Measurements from ENCODE around the gene PROB1.
"Not testable (repeated sequence)": the region's sequence is repeated elsewhere in the genome, so short reads cannot be mapped to it uniquely, and the experiment has no call there.

PROB1 gene

DNA sequence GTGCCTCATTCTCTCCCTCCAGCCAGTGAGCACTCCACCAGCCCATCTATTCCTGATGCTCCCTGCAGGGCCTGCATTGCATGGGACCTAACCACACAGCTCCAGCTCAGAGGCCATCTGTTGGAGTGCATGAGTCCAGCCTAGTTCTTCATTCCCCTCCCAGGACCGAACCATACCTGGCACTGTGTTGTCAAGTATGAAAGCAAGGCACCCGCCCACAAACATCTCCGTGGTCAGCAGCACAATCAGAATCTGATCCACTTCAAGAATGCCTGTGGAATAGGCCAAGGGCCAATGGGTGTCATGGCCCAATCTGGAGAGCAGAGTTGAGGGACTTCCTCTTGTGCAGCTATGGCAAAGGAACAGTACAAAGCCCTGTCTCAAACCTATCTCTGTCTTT lies 17.7 kb downstream of the PROB1 start:
- DNase-seq, result no peak

- no peak for DNase-seq
Observed at GRCh38 chr5:139376364-139376763, 18.5 kb downstream of the PROB1 start.

DNA sequence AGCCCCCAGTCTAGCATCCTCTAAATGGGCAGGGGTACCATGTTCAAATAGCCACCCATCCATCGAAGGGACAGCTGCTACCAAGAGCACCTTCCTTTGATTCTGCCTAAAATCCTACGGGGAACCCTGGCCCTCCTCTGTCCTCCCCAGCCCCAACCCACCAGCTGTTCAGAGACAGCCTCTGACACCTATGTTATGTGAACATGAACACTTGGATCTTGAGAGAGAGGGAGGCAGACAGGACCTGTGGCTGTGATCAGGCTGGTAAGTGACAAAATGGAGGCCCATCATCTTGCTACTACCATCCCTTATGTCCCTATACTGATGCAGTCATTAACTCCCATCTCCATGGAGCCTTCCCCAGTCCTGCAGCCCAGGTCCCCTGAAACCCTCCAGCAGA lies 20.0 kb downstream of the PROB1 start:
- DNase-seq, result no peak

DNA sequence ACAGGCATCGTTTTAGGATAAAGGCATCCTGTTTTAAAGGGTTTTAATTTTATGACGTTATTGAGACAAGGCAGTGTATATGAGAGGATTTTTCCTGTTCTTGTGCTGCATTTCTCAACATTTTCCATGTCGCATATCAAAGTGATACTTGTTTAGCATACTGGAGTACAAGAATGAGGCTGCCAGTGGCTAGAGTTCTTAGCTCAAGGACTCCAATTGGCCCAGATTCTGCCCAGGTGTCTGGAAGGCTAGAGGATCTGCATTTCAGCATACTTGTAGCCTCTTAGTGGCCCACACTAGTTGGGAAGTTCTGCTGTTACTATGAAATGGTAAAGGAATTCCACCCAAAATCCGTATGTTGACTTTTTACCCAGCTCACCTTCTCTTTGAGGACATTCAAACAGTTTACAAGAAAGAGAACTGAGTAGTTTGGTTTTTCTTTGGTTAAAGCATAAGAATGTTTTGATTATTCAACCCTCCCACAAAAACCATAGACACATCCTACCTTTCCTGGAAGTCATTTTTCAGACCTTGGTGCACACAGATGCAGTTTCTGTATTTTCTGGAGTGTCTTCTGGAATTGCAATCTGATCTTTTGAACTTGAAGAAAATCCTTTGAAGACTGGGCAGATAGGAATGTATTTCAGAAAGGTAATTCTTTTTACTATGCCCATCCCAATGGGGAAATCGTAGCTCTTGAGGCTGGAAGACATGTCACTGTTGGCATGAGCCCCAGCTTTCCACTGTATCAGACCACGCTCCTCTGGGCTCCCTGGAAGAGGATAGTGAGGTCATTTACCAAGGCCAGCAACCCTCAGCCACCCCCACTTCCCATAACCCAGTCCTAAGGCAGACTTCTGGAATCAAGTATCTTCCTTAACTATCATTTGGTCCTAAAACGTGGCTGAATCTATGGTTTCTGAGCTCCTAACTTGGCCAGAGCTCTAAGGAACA lies 23.1 kb downstream of the PROB1 start:
- DNase-seq, result no peak

DNA sequence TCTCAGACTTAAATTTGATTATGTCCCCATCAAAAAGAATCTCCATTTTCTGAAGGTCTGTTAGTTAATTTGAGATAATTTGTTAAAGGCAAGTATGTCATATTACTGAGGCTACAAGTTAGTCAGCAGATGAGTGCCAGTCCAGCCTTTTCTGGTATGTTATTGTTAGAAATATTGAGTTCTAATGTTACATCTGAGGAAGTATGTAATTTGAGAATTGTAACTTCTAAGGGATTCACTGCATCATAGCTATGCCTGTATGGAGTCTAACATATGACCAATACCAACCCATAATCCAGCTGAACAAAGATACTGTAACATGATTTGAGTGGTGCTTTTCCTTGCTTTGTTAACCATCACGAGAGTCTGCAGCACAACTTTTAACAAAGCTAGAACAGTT lies 25.7 kb downstream of the PROB1 start:
- no peak for DNase-seq

DNA sequence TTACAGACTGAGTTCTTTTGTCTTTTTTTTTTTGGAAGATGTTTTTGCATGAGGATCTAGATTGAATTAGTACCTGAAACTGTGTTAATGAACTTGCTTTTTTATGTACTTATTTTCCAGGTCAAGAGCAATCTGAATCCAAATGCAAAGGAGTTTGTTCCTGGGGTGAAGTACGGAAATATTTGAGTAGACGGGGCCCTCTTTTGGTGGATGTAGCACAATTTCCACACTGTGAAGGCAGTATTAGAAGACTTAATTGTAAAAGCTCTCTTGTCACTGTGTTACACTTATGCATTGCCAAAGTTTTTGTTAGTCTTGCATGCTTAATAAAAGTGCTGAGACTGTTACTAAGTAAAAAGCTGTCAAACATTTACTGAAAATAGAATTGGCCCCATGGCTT lies 26.3 kb downstream of the PROB1 start:
- DNase-seq, result no peak

- DNase-seq, result no peak
Observed at GRCh38 chr5:139364466-139364865, 30.4 kb downstream of the PROB1 start.

DNA sequence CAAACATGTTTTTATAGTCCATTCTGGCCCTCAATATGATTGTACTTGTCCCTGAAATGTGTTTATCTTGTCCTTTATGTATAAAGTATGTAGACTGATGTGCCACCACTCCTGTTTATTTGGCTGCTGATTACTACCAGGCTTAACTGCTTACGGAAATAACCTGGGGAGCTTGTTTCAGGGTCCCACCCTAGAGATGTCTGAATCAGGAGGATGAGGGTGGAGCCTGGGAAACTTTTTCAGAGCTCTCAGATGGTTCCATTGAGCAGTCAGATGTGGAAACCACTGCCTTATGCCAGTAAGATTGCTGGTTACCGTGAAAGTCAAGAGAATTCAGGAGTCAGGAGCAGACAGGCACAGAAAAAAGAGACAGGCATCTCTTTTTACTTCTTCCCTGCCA lies 31.0 kb downstream of the PROB1 start:
- DNase-seq, result no peak

- DNase-seq, result no peak
Observed at GRCh38 chr5:139361835-139362429, 33.0 kb downstream of the PROB1 start.

DNA sequence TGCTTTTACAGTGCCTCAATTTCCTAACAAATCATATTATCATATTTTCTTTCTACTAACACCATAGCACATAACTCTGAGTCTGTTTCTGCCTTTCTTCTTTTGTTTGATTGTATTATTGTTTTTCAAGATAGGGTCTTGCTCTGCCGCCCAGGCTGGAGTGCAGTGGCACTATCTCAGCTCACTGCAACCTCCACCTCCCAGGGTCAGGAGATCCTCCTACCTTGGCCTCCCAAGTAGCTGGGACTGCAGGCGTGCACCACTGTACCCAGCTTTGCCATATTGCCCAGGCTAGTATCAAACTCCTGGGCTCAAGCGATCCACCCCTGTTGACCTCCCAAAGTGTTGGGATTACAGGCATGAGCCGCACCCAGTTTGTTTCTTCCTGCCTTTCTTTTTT lies 34.5 kb downstream of the PROB1 start:
- no peak for DNase-seq

DNA sequence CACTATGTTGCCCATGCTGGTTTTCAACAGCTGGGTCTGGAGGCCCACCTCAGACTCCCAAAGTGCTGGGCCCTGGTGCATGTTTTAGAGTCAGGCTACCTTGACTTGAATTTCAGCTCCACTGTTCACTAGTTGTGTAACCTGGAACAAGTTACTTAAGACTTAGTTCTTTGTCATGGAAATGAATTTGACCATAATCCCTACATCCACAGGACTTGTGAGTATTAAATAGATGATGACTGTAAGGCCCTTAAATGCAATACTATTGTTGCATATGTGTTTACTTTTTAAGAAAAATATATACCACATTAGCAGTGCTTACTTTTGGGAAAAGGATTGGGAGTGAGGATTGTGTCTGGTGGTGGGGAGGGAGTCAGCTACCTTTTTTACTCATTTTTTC lies 36.8 kb downstream of the PROB1 start:
- DNase-seq, result no peak

DNA sequence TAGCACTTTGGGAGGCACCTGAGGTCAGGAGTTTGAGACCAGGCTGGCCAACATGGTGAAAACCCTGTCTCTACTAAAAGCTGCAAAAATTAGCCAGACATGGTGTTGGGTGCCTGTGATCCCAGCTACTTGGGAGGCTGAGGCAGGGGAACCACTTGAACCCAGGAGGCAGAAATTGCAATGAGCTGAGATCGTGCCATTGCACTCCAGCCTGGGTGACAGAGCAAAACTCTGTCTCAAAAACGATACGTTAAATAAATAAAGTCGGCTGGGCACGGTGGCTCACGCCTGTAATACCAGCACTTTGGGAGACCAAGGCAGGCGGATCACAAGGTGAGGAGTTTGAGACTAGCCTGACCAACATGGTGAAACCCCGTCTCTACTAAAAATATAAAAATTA lies 39.0 kb downstream of the PROB1 start:
- DNase-seq, result not testable (repeated sequence)

DNA sequence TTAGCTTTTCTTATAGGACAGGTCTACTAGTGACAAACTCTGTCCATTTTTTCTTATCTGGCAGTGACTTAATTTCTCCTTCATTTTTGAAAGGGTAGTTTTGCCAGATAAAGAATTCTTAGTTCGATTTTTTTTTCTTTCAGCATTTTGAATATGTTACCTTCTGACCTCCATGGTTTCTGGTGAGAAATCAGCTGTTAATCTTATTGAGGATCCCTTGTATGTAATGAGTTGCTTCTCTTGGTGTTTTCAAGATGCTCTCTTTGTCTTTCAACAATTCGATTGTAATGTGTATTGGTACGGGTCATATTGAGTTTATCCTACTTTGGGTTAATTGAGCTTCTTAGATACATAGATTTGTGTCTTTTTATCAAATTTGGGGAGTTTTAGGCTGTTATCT lies 40.7 kb downstream of the PROB1 start:
- DNase-seq, result no peak

DNA sequence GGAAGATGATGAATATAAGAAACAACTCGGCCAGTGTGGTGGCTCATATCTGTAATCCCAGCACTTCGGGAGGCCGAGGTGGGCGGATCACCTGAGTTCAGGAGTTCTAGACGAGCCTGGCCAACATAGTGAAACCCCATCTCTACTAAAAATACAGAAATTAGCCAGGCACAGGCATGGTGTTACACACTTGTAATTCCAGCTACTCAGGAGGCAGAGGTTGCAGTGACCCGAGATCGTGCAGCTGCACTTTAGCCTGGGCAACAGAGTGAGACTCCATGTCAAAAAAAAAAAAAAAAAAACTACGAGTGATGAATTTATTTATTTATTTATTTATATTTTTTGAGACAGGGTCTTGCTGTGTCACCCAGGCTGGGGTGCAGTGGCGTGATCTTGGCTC lies 47.0 kb downstream of the PROB1 start:
- DNase-seq, result not testable (repeated sequence)

GRCh38 chr5:139345442-139345841 lies 49.5 kb downstream of the PROB1 start:
- DNase-seq, result not testable (repeated sequence)

- DNase-seq, result no peak
Observed at GRCh38 chr5:139344177-139344576, 50.7 kb downstream of the PROB1 start.

DNA sequence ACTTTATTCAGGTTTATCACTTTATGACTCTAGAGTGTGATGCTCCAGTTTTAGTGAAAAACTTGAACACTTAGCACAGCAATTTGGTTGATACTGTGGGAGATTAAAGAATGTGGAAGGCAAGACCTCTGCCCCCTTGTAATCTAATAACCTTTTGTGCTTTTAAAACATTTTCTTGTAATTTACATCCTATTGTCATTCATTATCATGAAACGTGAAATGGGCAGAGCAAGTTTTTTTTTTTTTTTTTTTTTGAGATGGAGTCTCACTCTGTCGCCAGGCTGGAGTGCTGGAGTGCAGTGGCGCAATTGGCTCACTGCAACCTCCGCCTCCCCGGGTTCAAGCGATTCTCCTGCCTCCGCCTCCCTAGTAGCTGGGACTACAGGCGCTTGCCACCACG lies 51.4 kb downstream of the PROB1 start:
- DNase-seq, result no peak

DNA sequence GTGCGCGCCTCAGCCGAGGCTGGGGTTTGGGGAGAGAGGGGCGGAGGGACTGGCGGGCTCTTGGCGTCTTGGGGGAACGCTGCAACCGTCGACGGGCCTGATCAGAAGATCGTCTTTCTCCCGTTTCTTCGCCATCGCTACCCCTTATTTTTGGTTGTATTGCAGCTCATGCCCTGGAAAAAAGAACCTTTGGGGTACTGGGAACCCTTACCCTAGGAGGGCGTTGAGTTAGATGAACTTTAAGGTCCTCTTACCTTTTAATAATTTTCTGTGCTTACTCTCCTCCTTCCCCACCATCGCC lies 52.5 kb downstream of the PROB1 start:
- no peak for DNase-seq

DNA sequence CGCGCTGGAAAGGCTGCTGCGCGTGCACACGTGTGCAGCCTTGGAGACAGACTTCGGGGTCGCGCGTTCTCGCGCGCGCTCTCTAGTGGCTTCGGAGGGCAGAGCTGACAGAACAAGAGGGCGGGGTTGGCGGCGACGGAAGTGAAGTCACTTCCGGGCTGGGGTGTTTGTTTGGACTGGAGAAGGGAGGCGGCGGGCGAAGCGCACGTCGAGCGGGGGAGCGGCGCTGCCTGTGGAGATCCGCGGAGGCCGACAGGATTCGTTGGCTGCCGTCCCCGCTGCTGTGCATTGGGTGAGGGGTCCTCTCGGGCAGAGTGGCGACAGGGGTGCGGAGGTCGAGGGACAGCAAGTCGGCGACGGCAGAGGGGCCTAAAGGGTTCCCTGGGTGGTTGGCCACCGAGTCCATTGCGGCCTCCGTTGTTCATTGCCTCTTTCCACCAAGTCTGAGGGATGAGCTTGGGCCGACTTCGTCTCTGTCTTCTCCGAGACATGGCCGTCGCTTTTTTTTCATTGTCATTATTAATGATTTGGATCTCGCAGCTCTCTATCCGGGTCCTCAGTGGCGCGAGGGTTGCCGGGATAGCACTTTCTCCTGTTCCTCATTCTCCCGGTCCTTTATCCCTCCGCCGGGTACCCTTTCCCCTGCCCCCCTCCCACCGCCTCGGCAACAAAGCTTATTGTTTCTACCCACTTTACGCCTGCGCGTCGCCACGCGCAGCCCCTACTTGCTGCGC lies 53.0 kb downstream of the PROB1 start, which contains the start of gene PAIP2:
Gene PAIP2 (plus strand): TSS at position 166 of the 734 bp plus-strand sequence. CDS start 21,931 bp downstream, outside the sequence.
- peak; percentile 82 for DNase-seq

DNA sequence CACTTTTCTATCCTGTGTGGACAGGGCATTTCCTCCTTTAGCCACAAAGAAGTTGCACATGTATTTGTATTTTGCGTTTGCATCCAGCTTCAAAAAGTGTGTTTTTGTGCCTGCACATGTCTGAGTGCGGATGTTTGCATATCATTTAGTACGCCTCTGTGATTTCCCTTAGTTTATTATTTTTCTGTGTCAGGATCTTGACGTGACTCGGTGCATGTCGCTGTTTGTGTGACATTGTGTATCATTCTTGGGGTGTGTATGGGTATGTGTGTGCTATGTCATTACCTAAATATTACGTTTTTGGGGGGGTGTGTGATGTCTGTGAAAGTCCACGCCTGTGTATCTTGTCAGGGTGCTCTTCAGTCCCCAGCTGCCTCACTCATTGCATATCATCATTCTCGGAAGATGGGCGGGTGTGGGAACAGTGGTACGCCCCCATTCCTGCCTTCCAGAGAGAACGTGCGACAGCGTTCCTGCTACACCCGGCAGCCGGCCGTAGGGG lies 53.7 kb downstream of the PROB1 start:
- no peak for DNase-seq
